IMR-90 (cell line): ENCODE measurements around the gene SRPK2.

Source experiments
- BHLHE40 ChIP-seq: fragments of 150-350 bp; IDR thresholded peaks from 2 replicates; pipeline ENCODE4 v1.6.1; 2016; ENCODE audit warnings: mild to moderate bottlenecking, low read depth, low read length
- CEBPB ChIP-seq: IDR thresholded peaks from 2 replicates; pipeline ENCODE4 v1.6.1; 2012; ENCODE audit warnings: low read depth, low read length, improper control_type of control experiment
- CTCF ChIP-seq: conservative IDR thresholded peaks from 2 replicates; pipeline ENCODE4 v1.5.1; 2012; ENCODE audit warnings: mild to moderate bottlenecking, low read depth, low read length, improper control_type of control experiment
- FOS ChIP-seq: fragments of 150-350 bp; IDR thresholded peaks from 2 replicates; pipeline ENCODE4 v1.6.1; 2016; ENCODE audit warnings: low read depth, low read length
- MXI1 ChIP-seq: IDR thresholded peaks from 2 replicates; pipeline ENCODE4 v1.6.1; 2012; ENCODE audit warnings: low read depth, mild to moderate bottlenecking, low read length, moderate library complexity, borderline replicate concordance
- POLR2A ChIP-seq: IDR thresholded peaks from 2 replicates; pipeline ENCODE4 v1.6.1; 2012; ENCODE audit warnings: mild to moderate bottlenecking, low read depth, low read length
- RAD21 ChIP-seq: IDR thresholded peaks from 2 replicates; pipeline ENCODE4 v1.6.1; 2012; ENCODE audit warnings: low read length, improper control_type of control experiment
- RFX5 ChIP-seq: IDR thresholded peaks from 2 replicates; pipeline ENCODE4 v1.8.0; 2012; ENCODE audit warnings: low read depth, mild to moderate bottlenecking, low read length, moderate library complexity
- SMC3 ChIP-seq: fragments of 150-350 bp; IDR thresholded peaks from 2 replicates; pipeline ENCODE4 v1.6.1; 2016; ENCODE audit warnings: low read depth, mild to moderate bottlenecking, antibody characterized with exemption, low read length, moderate library complexity

DNA sequence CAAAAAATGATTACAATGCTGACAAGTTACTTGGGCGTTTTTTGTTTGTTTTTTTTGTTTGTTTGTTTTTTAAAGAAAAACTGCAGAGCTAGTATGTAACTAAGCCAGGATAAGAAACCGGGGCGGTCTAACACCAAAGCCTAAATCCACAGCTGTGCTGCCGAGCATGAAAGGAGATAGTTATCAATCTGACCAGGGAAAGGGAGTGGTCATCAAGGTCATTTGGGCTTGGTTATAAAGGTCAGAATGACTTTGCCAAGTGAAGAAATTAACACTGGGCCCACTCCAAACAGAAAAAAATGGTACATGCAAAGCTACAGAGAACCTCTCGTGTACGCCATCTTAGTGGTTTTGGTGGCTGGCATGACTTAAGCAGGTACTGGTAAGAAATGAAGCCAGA lies 104.7 kb downstream of the SRPK2 start:
- TF ChIP-seq CTCF = no peak
- TF ChIP-seq FOS = no peak
- no peak for TF ChIP-seq POLR2A
- TF ChIP-seq RFX5 = no peak
- no peak for TF ChIP-seq SMC3
- TF ChIP-seq BHLHE40 = no peak
- TF ChIP-seq MXI1 = no peak
- TF ChIP-seq RAD21 = no peak
- TF ChIP-seq CEBPB = no peak
